ENCODE measurements around the gene KCNT2. TPM values are rescaled to one million over a fixed set of nuclear protein-coding genes. Genes with fewer than 3 reads are reported as not detected.

The KCNT2 gene
- total RNA-seq, 2 experiments from 2014 or later = not detected

DNA sequence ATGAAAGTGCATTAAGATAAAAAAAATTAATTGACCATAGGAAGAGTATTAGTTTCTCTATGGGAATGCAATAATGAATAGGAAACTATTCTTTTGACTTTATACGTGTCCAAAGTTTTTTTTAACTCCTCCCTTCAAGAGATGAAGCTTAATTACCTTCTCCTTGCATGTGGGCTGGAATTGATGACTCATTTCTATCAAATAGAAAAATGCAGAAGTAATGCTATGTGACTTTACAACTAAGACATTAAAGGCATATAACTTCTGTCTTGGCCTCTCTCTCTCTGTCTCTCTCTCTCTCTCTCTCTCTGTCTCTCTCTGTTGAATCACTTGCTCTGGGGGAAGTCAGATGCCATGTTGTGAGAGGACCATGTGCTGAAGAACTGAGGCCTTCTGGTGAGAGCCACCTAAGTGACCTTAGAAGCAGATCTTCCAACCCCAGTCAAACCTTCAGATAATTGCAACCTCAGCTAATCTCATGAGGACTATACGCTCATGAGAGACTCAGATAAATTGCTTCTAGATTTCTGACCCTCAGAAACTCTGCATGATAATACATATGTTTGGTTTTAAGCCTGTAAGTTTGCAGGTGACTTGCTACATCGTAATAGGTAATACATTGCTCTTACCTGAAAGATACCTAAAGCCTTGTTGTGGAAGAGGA lies 414.2 kb downstream of the KCNT2 start:
- no peak for DNase-seq
- H3K36me3 Mint-ChIP-seq (ENCODE audit: low read depth) = no peaks in the 10 kb centered on the region
- intact Hi-C loops (cut with micrococcal nuclease) = no loop called here
- peaks cover 8% of the 10 kb centered on the region for H3K9me3 Mint-ChIP-seq
- ChIA-PET POLR2A (no interaction called here), CTCF (no interaction called here)
- no peak for ATAC-seq
- no peaks in the 10 kb centered on the region for H3K4me1 Mint-ChIP-seq (ENCODE audit: low read depth)
- TF ChIP-seq, protein P1, sequence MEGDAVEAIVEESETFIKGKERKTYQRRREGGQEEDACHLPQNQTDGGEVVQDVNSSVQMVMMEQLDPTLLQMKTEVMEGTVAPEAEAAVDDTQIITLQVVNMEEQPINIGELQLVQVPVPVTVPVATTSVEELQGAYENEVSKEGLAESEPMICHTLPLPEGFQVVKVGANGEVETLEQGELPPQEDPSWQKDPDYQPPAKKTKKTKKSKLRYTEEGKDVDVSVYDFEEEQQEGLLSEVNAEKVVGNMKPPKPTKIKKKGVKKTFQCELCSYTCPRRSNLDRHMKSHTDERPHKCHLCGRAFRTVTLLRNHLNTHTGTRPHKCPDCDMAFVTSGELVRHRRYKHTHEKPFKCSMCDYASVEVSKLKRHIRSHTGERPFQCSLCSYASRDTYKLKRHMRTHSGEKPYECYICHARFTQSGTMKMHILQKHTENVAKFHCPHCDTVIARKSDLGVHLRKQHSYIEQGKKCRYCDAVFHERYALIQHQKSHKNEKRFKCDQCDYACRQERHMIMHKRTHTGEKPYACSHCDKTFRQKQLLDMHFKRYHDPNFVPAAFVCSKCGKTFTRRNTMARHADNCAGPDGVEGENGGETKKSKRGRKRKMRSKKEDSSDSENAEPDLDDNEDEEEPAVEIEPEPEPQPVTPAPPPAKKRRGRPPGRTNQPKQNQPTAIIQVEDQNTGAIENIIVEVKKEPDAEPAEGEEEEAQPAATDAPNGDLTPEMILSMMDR (IDR thresholded peaks at IDR 0.05) = no peak
- no peak overlapping the region for H3K27ac Mint-ChIP-seq
- H3K27me3 Mint-ChIP-seq = no peaks in the 10 kb centered on the region
- no peak overlapping the region for H3K4me3 Mint-ChIP-seq

DNA sequence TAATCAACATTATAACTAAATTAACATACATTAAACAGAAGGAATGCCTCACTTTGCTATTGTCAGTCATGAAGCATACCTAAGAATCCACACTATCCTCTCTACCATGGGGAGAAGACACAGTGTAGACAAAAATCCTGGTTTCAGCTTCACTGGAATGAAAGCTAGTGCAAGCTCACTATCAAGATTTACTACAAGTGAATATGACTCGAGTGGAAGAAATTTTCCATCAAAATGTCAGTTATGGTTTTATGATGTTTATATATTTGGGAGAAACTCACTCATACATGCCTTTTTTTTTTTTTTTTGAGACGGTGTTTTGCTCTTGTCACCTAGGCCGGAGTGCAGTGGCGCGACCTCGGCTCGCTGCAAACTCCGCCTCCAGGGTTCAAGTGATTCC lies 424.3 kb downstream of the KCNT2 start:
- H3K27ac Mint-ChIP-seq = no peak overlapping the region
- no peaks in the 10 kb centered on the region for H3K9me3 Mint-ChIP-seq
- intact Hi-C loops (cut with micrococcal nuclease) = no loop called here
- no peak overlapping the region for H3K4me3 Mint-ChIP-seq
- ATAC-seq (no peak), DNase-seq (no peak)
- CTCF ChIA-PET = no interaction called here
- TF ChIP-seq, protein P1 (IDR thresholded peaks at IDR 0.05) = no peak
- no peaks in the 10 kb centered on the region for H3K36me3 Mint-ChIP-seq (ENCODE audit: low read depth)
- no peaks in the 10 kb centered on the region for H3K4me1 Mint-ChIP-seq (ENCODE audit: low read depth)
- POLR2A ChIA-PET = no interaction called here
- no peaks in the 10 kb centered on the region for H3K27me3 Mint-ChIP-seq

DNA sequence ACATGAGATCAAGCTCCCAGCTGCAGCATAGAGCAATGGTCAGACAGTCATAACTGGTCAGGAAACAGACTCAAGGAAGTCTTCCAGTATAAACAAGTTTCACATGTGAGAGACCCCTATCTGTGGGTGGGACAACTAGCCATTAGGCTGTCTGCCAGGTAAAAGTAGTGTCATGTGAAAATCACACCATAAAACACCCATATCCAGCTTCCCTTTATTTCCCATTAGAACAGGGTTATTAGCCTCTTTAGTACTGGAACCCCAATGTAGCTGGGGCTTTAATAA lies 426.7 kb downstream of the KCNT2 start:
- no peak for ATAC-seq
- H3K4me1 Mint-ChIP-seq (ENCODE audit: low read depth) = no peaks in the 10 kb centered on the region
- no peaks in the 10 kb centered on the region for H3K27me3 Mint-ChIP-seq
- TF ChIP-seq, protein P1 (IDR thresholded peaks at IDR 0.05) = no peak
- no peak for DNase-seq
- H3K4me3 Mint-ChIP-seq = no peak overlapping the region
- H3K36me3 Mint-ChIP-seq (ENCODE audit: low read depth) = no peaks in the 10 kb centered on the region
- no peaks in the 10 kb centered on the region for H3K9me3 Mint-ChIP-seq
- intact Hi-C loops (cut with micrococcal nuclease) = no loop called here
- no peak overlapping the region for H3K27ac Mint-ChIP-seq
- POLR2A ChIA-PET = no interaction called here
- CTCF ChIA-PET = no interaction called here

DNA sequence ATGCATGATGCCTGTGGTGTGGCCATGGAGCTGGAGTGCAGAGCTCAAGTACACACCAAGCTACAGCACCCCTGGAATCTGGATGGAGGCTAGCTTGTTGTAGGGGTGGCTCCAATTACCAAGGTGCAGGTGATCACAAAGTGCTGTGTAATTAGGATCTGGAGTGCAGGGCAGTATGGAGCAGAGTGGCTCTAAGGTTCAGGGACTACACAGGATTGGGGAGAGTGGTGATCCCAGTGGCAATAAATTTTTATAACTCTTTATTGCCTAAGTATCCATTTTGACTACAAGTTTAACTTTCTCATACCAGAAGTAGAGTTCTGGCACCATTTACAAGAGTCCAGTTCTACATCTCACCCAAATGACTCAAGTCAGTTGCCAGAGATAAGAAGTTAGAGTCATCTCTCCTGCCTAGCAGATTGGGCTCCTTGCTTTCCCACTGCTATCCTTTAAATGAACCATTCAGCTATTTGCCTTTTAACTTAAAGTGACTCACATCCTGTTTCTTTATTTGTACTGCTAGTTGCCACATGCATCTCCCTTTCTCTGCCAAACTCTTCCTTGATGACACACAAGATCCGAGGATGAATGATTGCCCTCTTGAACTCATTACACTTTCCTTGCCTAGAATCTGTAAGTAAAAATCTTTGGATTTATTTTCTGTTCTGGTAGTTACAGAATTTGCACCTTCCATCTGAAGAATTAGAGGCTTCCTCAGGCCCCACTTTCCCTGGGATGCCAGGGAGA lies 427.2 kb downstream of the KCNT2 start:
- no peak overlapping the region for H3K27ac Mint-ChIP-seq
- DNase-seq = no peak

DNA sequence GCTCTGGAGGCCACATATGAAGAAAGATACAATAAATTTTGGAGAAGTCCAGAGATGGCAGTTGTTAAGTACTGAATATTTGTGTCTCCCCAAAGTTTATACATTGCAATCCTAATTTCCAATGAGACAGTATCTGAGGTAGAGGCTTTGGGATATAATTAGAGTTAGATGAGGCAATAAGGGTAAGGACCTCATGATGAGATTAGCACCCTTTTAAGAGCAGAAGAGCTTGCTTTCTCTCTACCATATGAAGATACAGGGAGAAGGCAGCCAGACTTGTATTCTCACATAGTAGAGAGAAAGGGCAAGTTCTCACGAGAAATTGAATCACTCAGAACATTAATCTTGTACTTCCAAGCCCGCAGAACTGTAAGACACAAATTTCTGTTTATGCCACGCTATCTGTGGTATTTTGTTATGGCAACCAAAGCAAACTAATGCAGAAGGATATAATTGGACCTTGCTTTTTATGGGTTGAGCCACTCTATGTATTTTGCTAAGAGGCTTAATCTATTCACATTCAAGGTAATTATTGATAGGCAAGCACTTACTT lies 430.1 kb downstream of the KCNT2 start:
- CTCF ChIA-PET = no interaction called here
- H3K4me3 Mint-ChIP-seq = no peak overlapping the region
- H3K9me3 Mint-ChIP-seq = no peaks in the 10 kb centered on the region
- ATAC-seq (no peak), DNase-seq (no peak)
- H3K27ac Mint-ChIP-seq = no peak overlapping the region
- no peaks in the 10 kb centered on the region for H3K27me3 Mint-ChIP-seq
- POLR2A ChIA-PET = no interaction called here
- intact Hi-C loops (cut with micrococcal nuclease) = no loop called here
- TF ChIP-seq, protein P1 (IDR thresholded peaks at IDR 0.05) = no peak
- no peaks in the 10 kb centered on the region for H3K36me3 Mint-ChIP-seq (ENCODE audit: low read depth)
- no peaks in the 10 kb centered on the region for H3K4me1 Mint-ChIP-seq (ENCODE audit: low read depth)

More for the DNA sequence above, 427.2 kb downstream of the KCNT2 start:
- Mint-ChIP-seq H3K9me3 (no peaks in the 10 kb centered on the region), H3K4me1 (ENCODE audit: low read depth) (no peaks in the 10 kb centered on the region), H3K4me3 (no peak overlapping the region), H3K27me3 (no peaks in the 10 kb centered on the region), H3K36me3 (ENCODE audit: low read depth) (no peaks in the 10 kb centered on the region)
- intact Hi-C loops (cut with micrococcal nuclease) = no loop called here
- ChIA-PET CTCF (no interaction called here), POLR2A (no interaction called here)
- TF ChIP-seq, protein P1 (IDR thresholded peaks at IDR 0.05) = no peak
- ATAC-seq = no peak
